IPS-18a (cell line): ENCODE results near the gene SLC39A11.

Experiments
- H3K27ac ChIP-seq: one replicate; pipeline ENCODE4 v1.5.1; 2013; ENCODE audit warnings: low read length
- H3K27me3 ChIP-seq: one replicate; pipeline ENCODE4 v1.6.1; 2013; ENCODE audit warnings: mild to moderate bottlenecking, low read length; ENCODE audit not compliant: control insufficient read depth, insufficient read depth
- H3K36me3 ChIP-seq: one replicate; pipeline ENCODE4 v1.6.1; 2013; ENCODE audit warnings: low read depth, low read length; ENCODE audit not compliant: control insufficient read depth
- H3K4me1 ChIP-seq: one replicate; pipeline ENCODE4 v1.6.1; 2013; ENCODE audit warnings: low read depth, low read length; ENCODE audit not compliant: control insufficient read depth
- H3K4me3 ChIP-seq: one replicate; pipeline ENCODE4 v1.5.1; 2013; ENCODE audit warnings: low read length
- H3K9ac ChIP-seq: one replicate; pipeline ENCODE4 v1.6.1; 2013; ENCODE audit warnings: mild to moderate bottlenecking, low read length, moderate library complexity
- H3K9me3 ChIP-seq: one replicate; pipeline ENCODE4 v1.6.1; 2013; ENCODE audit warnings: low read depth, low read length; ENCODE audit not compliant: control insufficient read depth

The SLC39A11 gene

DNA sequence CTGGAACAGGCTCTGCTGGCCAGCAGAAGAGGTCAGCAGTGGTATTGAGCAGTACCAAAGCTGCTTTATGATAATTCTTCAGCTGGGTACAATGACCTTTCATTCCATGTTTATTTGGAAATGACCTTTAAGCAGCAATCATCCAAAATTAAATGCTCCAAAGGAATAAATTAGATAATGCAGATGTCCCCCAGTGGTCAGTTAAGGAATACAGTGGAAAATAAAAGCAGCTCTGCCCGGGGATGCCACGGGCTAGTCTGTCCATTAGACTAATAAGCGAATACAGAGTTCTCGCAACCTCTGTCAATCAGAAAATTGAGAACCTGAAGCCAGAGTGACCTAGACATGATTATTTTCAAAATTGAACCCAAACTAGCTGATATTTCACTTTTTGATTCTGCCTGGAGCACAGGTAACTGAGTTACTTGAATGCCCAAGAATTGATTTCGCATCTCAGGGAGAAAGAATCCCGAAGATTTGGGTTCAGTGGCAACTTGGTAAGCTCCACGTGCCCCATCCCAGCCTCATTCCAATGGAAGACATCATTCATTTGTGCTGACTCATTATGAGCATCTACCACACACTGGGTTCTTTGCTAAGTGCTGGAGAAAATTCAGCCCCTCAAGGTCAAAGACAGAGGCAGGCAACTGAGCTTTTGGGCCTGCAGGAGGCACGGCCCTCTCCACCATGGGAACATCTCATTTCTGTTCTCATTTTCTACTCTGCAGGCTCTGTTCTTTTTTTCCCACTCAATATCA, 34.4 kb upstream of the SLC39A11 start:
- no peak overlapping the region for H3K4me3 ChIP-seq
- H3K27ac ChIP-seq, result no peak overlapping the region
- no peak overlapping the region for H3K9ac ChIP-seq
- H3K27me3 ChIP-seq, result no peaks in the 10 kb centered on the region
- H3K4me1 ChIP-seq, result peaks cover 17% of the 10 kb centered on the region
- H3K9me3 ChIP-seq, result no peaks in the 10 kb centered on the region
- H3K36me3 ChIP-seq, result no peaks in the 10 kb centered on the region

DNA sequence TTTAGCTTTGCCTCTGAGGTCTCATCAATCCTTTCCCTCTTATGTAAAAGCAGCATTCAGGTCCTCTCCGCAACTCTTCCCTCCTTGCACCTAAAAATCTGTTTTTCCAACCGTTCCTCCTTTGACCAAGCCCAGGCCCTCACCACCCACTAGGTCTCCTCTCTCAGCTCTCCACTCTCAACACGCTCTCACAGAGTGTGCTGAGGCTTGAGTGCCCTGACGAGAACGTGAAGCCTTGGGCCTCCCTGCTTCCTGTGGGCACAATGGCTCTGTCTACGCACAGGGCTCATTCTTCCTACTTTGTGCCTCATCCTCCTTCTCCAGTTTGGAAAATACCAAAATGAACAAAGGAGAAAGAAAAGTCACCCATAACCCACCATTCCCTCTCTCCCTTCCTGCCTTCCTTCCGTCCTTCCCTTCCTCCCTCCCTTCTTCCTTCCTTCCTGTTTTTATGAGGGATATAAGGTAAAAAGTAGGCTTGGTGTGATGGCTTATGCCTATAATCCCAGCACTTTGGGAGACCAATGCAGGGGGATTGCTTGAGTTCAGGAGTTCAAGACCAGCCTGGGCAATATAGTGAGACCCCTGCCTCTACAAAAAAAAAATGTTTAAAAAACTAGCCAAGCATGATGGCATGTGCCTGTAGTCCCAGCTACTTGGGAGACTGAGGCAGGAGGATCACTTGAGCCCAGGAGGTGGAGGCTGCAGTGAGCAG, 31.3 kb upstream of the SLC39A11 start:
- Histone ChIP-seq H3K9ac (no peak overlapping the region), H3K36me3 (no peaks in the 10 kb centered on the region), H3K9me3 (no peaks in the 10 kb centered on the region), H3K4me1 (no peaks in the 10 kb centered on the region), H3K27ac (no peak overlapping the region), H3K27me3 (no peaks in the 10 kb centered on the region), H3K4me3 (no peak overlapping the region)

DNA sequence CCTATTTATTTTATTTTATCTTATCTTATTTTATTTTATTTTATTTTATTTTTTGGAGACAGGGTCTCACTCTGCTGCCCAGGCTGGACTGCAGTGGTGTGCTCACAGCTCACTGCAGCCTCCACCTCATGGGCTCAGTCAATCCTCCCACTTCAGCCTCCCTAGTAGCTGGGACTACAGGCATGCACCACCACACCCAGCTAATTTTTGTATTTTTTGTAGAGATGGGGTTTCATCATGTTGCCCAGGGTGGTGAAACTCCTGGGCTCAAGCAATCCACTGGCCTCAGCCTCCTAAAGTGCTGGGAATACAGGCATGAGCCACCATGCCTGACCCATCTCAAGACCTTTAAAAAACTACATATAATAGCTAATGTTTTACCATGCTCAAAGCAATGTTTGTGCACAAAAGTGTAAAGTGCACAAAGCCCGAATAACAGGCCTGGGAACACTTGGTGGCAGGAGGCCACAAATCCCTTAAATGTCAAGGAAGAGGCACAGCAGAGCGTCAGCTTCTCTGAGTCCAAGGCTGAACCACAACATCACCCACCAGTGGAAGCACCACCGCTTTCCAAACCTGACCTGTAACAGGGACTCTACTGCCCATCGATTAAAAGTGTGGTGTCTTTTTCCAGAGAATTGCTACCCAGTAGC, 30.6 kb upstream of the SLC39A11 start:
- Histone ChIP-seq H3K4me1 (no peaks in the 10 kb centered on the region), H3K9ac (no peak overlapping the region), H3K27me3 (no peaks in the 10 kb centered on the region), H3K9me3 (no peaks in the 10 kb centered on the region), H3K36me3 (no peaks in the 10 kb centered on the region), H3K27ac (no peak overlapping the region), H3K4me3 (no peak overlapping the region)

DNA sequence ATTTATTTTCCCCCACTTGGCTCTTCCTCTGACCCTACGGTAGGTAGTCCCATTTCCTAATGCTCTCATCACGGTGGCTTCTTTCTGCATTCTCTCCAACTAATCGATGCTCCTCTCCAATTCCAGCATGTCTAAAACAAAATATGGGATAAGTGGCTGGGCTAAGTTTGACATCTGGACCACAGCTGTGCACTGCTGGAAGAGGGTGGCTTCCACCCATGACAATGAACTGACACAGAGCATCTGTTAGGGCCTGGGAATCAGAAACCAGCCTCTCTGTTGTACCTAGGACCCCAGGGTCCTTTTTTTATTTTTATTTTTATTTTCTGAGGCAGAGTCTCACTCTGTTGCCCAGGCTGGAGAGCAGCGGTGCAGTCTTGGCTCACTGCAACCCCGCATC, 29.0 kb upstream of the SLC39A11 start:
- no peaks in the 10 kb centered on the region for H3K9me3 ChIP-seq
- no peak overlapping the region for H3K4me3 ChIP-seq
- no peak overlapping the region for H3K27ac ChIP-seq
- no peaks in the 10 kb centered on the region for H3K27me3 ChIP-seq
- no peak overlapping the region for H3K9ac ChIP-seq
- H3K36me3 ChIP-seq, result no peaks in the 10 kb centered on the region
- H3K4me1 ChIP-seq, result no peaks in the 10 kb centered on the region

DNA sequence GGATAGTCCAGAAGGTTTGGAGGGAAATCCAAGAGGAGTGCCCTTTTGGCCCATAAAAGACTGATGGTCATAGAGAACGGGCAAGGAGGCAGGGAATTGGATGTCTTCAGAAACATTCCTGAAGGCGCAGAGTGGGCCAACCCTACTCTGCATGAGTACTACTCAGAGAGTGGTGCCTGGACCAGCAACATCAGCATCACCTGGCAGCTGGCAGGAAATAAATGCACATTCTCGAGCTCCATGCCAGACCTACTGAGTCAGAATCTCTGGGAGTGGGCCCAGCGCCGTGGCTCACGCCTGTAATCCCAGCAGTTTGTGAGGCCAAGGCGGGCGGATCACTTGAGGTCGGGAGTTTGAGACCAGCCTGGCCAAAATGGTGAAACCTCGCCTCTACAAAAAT, 27.1 kb upstream of the SLC39A11 start:
- H3K27ac ChIP-seq, result no peak overlapping the region
- no peaks in the 10 kb centered on the region for H3K4me1 ChIP-seq
- no peak overlapping the region for H3K4me3 ChIP-seq
- H3K27me3 ChIP-seq, result no peaks in the 10 kb centered on the region
- no peaks in the 10 kb centered on the region for H3K36me3 ChIP-seq
- no peaks in the 10 kb centered on the region for H3K9me3 ChIP-seq
- H3K9ac ChIP-seq, result no peak overlapping the region

DNA sequence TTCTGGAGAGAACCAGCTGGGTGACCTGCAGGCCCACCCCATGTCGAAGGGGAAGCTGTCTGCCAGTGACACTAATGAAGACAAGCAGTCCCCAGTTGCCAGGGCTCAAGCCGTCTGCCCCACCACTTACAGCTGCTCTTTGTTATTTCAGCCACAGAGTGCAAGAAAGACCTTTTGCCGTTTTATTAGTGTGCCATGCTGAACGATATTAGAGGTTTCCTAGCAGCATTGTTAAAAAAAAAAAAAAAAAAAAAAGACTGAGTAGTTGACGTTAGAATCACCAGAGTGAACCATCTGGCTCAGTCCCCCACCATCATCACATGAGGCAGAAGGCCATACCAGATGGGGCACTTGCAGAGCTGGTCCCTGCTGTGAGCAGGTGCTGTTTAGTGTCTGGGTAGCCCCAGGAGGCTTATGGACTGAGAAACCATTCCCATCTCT, 26.5 kb upstream of the SLC39A11 start:
- Histone ChIP-seq H3K9me3 (no peaks in the 10 kb centered on the region), H3K27me3 (no peaks in the 10 kb centered on the region), H3K4me3 (no peak overlapping the region), H3K36me3 (no peaks in the 10 kb centered on the region), H3K9ac (no peak overlapping the region), H3K27ac (no peak overlapping the region), H3K4me1 (no peaks in the 10 kb centered on the region)

DNA sequence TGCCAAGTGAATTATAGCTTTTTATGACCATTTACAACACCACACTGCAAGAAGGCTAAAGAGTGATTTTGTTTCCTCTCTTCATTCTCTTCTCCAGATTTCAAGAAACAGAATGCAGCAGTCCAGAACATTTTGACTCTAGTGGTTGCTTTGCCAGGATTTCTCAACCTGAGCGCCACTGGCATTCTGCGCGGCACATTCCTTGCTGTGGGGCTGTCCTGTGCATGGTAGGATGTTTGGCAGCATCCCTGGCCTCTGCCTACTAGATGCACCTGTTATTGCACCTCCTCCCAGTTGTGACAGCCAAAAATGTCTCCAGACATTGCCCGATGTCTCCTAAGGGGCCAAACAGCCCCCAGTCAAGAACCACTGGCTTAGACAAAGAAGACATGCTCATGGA, 25.7 kb upstream of the SLC39A11 start:
- no peaks in the 10 kb centered on the region for H3K4me1 ChIP-seq
- H3K27ac ChIP-seq, result no peak overlapping the region
- H3K36me3 ChIP-seq, result no peaks in the 10 kb centered on the region
- no peak overlapping the region for H3K9ac ChIP-seq
- H3K27me3 ChIP-seq, result no peaks in the 10 kb centered on the region
- H3K9me3 ChIP-seq, result no peaks in the 10 kb centered on the region
- H3K4me3 ChIP-seq, result no peak overlapping the region

DNA sequence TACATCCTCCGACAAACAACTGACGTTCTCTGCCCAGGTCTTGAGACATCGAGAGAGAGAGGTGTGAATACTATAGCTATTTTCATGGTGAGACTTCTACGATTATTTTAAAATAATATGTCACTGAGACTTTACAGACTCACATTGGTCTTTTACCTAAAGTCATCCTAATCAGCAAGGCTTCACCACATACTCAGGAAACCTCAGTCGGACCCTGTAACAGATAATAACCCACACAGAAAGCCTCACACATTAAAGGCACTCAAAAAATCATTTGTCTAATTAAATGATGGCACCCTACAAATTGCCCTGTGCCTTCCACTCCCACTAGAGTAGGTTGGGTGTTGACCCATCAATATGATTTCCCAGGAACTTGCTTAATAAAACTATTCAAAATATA, 19.8 kb upstream of the SLC39A11 start:
- Histone ChIP-seq H3K4me3 (no peak overlapping the region), H3K27ac (no peak overlapping the region), H3K9me3 (no peaks in the 10 kb centered on the region), H3K36me3 (no peaks in the 10 kb centered on the region), H3K4me1 (no peaks in the 10 kb centered on the region), H3K27me3 (no peaks in the 10 kb centered on the region), H3K9ac (no peak overlapping the region)

DNA sequence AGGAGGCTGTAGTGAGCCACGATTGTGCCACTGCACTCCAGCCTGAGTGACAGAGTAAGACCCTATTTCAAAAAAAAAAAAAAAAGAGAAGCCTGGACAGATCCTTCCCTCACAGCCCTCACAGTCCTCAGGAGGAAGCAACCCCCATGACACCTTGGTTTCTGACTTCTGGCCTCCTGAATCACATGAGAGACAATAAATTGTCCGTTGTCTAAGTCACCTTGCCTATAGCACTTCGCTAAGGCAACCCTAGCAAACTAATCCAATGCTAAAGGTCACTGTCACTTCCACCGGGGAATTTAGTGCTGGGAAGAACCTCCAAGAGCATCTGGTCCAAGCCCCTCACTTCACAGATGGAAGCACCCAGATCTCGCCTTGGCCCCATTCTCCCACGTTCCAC, 18.9 kb upstream of the SLC39A11 start:
- H3K9me3 ChIP-seq, result no peaks in the 10 kb centered on the region
- H3K4me3 ChIP-seq, result no peak overlapping the region
- H3K4me1 ChIP-seq, result no peaks in the 10 kb centered on the region
- no peaks in the 10 kb centered on the region for H3K27me3 ChIP-seq
- H3K36me3 ChIP-seq, result no peaks in the 10 kb centered on the region
- no peak overlapping the region for H3K27ac ChIP-seq
- H3K9ac ChIP-seq, result no peak overlapping the region

DNA sequence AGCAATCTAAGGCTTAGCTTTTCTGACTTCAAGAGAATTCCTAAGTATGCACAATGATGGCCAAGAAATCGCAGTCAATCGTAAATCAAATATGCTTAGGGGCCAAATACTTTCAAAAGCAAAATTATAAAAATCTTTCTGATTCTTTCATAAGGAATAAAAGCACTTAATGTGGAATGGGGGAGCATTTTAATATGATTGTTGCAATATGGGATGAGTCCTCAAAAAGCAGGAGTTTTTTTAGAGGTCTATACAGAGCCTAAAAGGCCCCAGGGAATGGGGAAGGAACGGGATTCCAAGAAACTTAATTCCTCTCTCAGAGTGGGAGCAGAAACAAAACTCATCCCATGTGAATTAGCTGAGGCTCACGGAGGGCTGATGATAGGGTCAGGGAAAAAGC, 14.7 kb upstream of the SLC39A11 start:
- H3K27ac ChIP-seq, result no peak overlapping the region

DNA sequence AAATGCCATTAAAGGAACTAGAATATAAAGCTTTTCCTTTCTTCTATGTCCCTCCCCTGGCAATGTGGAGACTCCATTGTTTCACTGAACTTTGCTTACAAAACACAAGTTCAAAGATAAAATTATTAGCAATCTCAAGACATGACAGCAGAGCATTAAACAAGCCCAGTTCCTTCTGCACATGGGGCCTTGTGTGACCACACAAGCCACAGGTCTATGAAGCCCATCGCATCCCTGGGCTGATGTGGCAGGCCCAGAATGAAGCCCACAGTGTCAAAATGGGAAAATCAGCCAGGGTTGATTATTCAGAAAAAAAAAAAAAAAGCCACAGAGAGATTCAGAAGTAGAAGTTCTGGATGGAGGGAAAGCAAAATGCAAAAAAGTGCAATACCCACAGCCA, 12.9 kb upstream of the SLC39A11 start:
- H3K36me3 ChIP-seq, result no peaks in the 10 kb centered on the region
- H3K9me3 ChIP-seq, result no peaks in the 10 kb centered on the region
- no peaks in the 10 kb centered on the region for H3K27me3 ChIP-seq
- no peak overlapping the region for H3K4me3 ChIP-seq
- no peaks in the 10 kb centered on the region for H3K4me1 ChIP-seq
- H3K27ac ChIP-seq, result no peak overlapping the region
- H3K9ac ChIP-seq, result no peak overlapping the region

More for the DNA sequence above, 14.7 kb upstream of the SLC39A11 start:
- no peaks in the 10 kb centered on the region for H3K4me1 ChIP-seq
- H3K27me3 ChIP-seq, result no peaks in the 10 kb centered on the region
- no peak overlapping the region for H3K4me3 ChIP-seq
- no peaks in the 10 kb centered on the region for H3K9me3 ChIP-seq
- no peak overlapping the region for H3K9ac ChIP-seq
- H3K36me3 ChIP-seq, result no peaks in the 10 kb centered on the region
